Bronchial epithelial cell (primary cell): ENCODE measurements around the gene GLIS1. TPM values are rescaled to one million over a fixed set of nuclear protein-coding genes. Genes with fewer than 3 reads are reported as not detected.

ENCODE experiments used
- DNase-seq: peaks from one replicate; pipeline ENCODE4 v3.0.0-alpha.2; 2010; ENCODE audit warnings: low read depth
- FAIRE-seq: peaks from 2 replicates; lab custom pipeline; 2011; peaks lifted over from hg19 to GRCh38; lab: Jason Lieb, UNC
- H3K27me3 ChIP-seq: 2 replicates; pipeline ENCODE4 v1.5.1; 2011; ENCODE audit warnings: low read length; ENCODE audit not compliant: control insufficient read depth, insufficient read depth
- H3K36me3 ChIP-seq: 2 replicates; pipeline ENCODE4 v1.5.1; 2011; ENCODE audit warnings: low read length; ENCODE audit not compliant: control insufficient read depth, insufficient read depth
- H3K4me3 ChIP-seq: 2 replicates; pipeline ENCODE4 v1.5.1; 2011; ENCODE audit warnings: mild to moderate bottlenecking, low read depth, low read length, control low read depth
- total RNA-seq: library from RNA; depleted of rRNA; stranded (reverse); fragments of >200 nt; gene quantifications from 2 replicates; pipeline ENCODE4 v1.2.1, GENCODE V29; 2014
- TF ChIP-seq, protein P1 (sequence below): IDR thresholded peaks from 2 replicates; pipeline ENCODE4 v1.5.1; 2011; ENCODE audit warnings: mild to moderate bottlenecking, moderate library complexity, low read length, control low read depth, inconsistent platforms; ENCODE audit not compliant: insufficient read depth, severe bottlenecking

The GLIS1 gene
- total RNA-seq, 1 donor from 2014 or later: under 0.01 TPM

DNA sequence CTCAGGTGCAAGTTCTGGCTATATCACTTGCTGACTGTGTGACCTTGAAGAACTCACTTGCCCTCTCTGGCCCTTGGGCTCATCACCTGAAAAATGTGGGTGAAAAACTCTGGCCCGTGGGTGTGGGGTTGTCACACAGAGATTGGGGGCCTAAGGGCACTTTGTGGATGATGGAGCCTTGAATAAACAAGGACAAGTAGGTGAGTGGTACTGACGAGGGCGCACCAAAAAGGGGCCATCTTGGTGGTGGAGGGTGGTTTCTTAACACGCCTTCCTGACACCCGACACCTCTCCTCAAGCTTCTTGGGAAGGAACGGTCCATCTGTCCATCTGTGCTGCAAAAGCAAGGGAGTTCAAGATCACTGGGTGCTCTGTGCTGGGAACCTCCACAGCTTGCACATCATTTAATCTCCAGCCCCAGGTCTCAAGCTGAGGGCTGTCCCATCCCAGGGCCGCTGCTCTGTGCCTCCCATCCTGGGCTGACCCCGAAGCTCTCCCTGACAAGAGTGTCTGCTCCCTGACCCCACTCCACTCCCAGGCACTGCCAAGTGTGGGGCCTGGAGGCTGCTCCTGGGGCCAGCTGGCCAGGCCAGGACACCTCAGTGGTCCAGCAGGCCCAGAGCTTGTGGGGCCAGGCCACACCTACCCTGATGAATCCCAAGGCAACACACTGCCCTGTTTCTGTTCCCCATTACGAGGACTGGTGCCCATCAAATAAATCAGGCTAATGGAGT is 97.3 kb downstream of the GLIS1 start:
- no peak for FAIRE-seq
- Histone ChIP-seq H3K27me3 (peaks cover 6% of the 10 kb centered on the region), H3K4me3 (no peak overlapping the region), H3K36me3 (no peaks in the 10 kb centered on the region)
- TF ChIP-seq, protein P1, sequence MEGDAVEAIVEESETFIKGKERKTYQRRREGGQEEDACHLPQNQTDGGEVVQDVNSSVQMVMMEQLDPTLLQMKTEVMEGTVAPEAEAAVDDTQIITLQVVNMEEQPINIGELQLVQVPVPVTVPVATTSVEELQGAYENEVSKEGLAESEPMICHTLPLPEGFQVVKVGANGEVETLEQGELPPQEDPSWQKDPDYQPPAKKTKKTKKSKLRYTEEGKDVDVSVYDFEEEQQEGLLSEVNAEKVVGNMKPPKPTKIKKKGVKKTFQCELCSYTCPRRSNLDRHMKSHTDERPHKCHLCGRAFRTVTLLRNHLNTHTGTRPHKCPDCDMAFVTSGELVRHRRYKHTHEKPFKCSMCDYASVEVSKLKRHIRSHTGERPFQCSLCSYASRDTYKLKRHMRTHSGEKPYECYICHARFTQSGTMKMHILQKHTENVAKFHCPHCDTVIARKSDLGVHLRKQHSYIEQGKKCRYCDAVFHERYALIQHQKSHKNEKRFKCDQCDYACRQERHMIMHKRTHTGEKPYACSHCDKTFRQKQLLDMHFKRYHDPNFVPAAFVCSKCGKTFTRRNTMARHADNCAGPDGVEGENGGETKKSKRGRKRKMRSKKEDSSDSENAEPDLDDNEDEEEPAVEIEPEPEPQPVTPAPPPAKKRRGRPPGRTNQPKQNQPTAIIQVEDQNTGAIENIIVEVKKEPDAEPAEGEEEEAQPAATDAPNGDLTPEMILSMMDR: no peak
- no peak for DNase-seq

DNA sequence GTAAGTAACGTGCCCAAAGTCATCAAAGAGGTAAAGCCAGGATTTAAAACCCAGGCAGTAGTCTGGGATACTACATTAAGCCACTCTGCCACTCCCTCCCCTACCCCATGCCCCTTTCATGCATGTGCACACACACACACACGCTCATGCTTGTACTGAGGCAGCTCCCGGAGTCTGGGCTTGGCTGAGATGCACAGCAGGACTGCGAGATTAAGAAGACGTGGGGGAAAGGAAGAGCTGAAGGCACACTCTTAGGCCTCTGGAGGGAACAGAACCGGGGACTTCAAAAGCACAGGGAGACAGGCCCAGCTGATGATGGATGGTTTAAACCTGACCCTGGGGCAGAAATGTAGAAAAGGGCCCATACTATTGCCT is 98.3 kb downstream of the GLIS1 start:
- no peak overlapping the region for H3K4me3 ChIP-seq
- TF ChIP-seq, protein P1: no peak
- FAIRE-seq (no peak), DNase-seq (no peak)
- H3K27me3 ChIP-seq: peaks cover 6% of the 10 kb centered on the region
- H3K36me3 ChIP-seq: no peaks in the 10 kb centered on the region

DNA sequence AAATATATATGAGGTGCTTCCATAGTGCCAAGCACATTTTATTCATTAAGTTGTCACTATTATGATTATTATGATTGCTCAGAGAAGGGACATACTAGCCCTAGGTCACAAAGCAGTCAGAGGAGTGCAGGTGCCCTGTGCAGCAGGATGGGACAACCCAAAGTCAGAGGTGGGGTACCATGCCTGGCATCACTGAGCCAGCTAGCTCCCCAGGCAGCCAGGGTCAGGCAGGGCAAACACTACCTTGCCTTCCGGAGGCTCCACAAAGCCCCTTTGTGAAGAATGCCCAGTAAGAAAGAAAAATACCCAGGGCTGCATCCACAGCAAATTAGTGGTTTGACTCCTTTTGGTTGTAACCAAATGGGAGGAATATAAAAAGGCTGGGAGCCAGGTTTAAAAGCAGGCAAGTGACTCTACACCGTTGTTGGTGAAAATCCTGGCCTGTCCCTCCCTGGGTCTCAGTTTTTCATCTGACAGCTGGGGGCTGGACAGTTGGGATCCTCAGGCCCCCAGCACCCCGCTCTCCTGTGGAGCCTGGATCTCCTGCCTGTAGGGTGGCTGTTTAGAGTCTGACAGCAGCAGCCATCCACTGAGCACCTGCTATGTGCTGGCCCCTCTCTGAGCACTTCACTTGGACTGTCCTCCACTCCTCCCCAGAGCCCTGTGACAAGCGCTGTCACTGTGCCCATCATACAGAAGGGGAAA is 98.8 kb downstream of the GLIS1 start:
- DNase-seq: no peak
- Histone ChIP-seq H3K36me3 (no peaks in the 10 kb centered on the region), H3K27me3 (peaks cover 4% of the 10 kb centered on the region), H3K4me3 (no peak overlapping the region)
- TF ChIP-seq, protein P1: no peak
- no peak for FAIRE-seq

DNA sequence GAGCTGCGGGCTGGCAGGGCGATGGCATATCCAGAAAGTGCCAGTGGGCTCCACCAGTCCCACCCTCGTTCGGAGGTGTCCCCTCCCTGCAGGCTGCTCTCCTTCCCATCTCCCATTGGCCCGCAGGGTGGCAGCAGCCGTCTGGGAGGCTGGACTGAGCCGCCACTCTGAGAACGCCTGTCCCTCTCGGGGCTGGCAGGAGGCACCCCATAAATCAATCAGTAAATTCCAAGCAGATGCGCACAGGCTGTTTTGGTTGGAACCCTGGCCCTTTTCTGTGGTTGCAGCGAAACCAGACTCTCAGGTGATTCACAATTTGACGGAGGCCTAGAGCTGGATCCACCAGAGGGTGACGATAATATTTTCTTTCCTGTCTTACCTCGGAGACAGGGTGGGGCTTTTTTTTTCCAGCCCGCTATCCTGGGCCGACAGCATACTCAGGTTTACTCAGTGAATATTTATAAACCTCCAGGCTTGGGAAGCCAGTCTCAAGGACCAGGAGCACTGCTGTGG is 99.7 kb downstream of the GLIS1 start:
- DNase-seq: peak; percentile 6
- Histone ChIP-seq H3K27me3 (peaks cover 6% of the 10 kb centered on the region), H3K4me3 (no peak overlapping the region), H3K36me3 (no peaks in the 10 kb centered on the region)
- FAIRE-seq: no peak
- TF ChIP-seq, protein P1: no peak

DNA sequence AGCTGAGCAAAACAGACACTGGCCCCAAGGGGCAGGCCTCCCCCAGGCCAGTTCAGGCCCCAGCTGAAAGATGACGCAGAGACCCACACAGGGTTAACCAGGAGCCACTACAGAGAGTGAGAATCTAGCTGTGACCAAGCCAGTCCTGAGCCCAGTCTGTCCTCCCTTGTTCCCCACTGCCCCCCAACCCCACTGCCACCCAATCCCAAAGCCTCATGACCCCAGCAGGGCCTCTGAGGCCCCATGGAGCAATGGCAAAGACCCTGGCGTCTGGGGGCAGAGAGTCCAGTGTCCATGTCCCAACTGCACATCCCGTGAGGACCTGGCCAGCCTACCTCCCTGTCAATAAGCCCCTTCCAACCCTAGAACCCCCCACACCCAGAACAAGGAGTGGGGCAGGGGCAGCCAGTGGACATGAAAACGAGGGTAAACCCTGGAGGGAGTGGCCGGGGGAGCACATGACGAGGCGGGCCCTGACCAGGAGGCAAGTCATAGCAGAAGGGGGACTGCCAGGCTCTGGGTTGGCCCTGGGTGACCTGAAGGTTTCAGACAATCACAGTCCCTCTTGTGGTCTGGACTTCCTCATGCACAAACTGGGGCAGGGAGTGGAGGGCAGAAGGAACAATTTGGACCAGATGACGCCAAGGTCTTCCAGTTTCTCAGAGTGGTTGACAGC is 100.5 kb downstream of the GLIS1 start:
- Histone ChIP-seq H3K4me3 (no peak overlapping the region), H3K27me3 (peaks cover 6% of the 10 kb centered on the region), H3K36me3 (no peaks in the 10 kb centered on the region)
- FAIRE-seq (no peak), DNase-seq (no peak)
- TF ChIP-seq, protein P1: no peak
